A673 (cell line): ENCODE results near the gene OR5AN1. TPM values are rescaled to one million over a fixed set of nuclear protein-coding genes. Genes with fewer than 3 reads are reported as not detected.

ENCODE experiments used
- BruUV-seq: library from RNA; stranded (reverse); fragments of 400-500 nt; replicated peaks from 2 replicates; lab custom pipeline; 2021; lab: Mats Ljungman, UMichigan
- CTCF ChIA-PET: fragments of 300-600 bp; sonication (Branson Sonifier 250); formaldehyde crosslinking; loops from one replicate; lab custom pipeline; 2022; ENCODE audit warnings: antibody characterized with exemption; lab: Charles Lee
- POLR2A ChIA-PET: fragments of 300-600 bp; sonication (Branson Sonifier 250); formaldehyde crosslinking; loops from one replicate; lab custom pipeline; 2022; ENCODE audit warnings: antibody characterized with exemption; ENCODE audit not compliant: low non-redundant PET; lab: Charles Lee
- DNase-seq: peaks from one replicate; pipeline ENCODE4 v3.0.0-alpha.2; 2015; ENCODE audit warnings: low spot score
- H3K27ac ChIP-seq: fragments of 200-600 bp; sonication (generic); 2 replicates; pipeline ENCODE4 v1.5.1; 2016; ENCODE audit warnings: mixed run types, low read depth, mild to moderate bottlenecking, mixed read lengths, antibody characterized with exemption, low read length; ENCODE audit not compliant: poor library complexity, severe bottlenecking
- H3K27me3 ChIP-seq: fragments of 200-600 bp; sonication (generic); replicated peaks from 2 replicates; pipeline ENCODE4 v1.6.1; 2017; ENCODE audit warnings: mixed run types, low read depth, mild to moderate bottlenecking, mixed read lengths, antibody characterized with exemption, low read length; ENCODE audit not compliant: insufficient read depth, poor library complexity
- H3K36me3 ChIP-seq: fragments of 200-600 bp; sonication (generic); 2 replicates; pipeline ENCODE4 v1.6.1; 2016; ENCODE audit warnings: mixed run types, mild to moderate bottlenecking, mixed read lengths, antibody characterized with exemption, low read length; ENCODE audit not compliant: insufficient read depth, poor library complexity, severe bottlenecking
- H3K4me1 ChIP-seq: fragments of 200-600 bp; sonication (generic); 2 replicates; pipeline ENCODE4 v1.6.1; 2017; ENCODE audit warnings: mixed run types, mild to moderate bottlenecking, mixed read lengths, antibody characterized with exemption, low read length; ENCODE audit not compliant: insufficient read depth, poor library complexity, severe bottlenecking
- H3K4me3 ChIP-seq: fragments of 200-600 bp; sonication (generic); 2 replicates; pipeline ENCODE4 v1.5.1; 2016; ENCODE audit warnings: low read depth, mixed run types, mild to moderate bottlenecking, mixed read lengths, low read length; ENCODE audit not compliant: poor library complexity, severe bottlenecking
- H3K9me3 ChIP-seq: fragments of 200-600 bp; sonication (generic); 2 replicates; pipeline ENCODE4 v1.6.1; 2016; ENCODE audit warnings: mixed run types, low read depth, mild to moderate bottlenecking, mixed read lengths, antibody characterized with exemption, low read length; ENCODE audit not compliant: poor library complexity, severe bottlenecking
- EZH2 ChIP-seq: fragments of 200-600 bp; sonication (generic); IDR thresholded peaks from 2 replicates; pipeline ENCODE4 v1.6.1; 2017; ENCODE audit warnings: borderline replicate concordance, low read depth, mild to moderate bottlenecking, mixed read lengths, antibody characterized with exemption, low read length; ENCODE audit not compliant: poor library complexity, severe bottlenecking
- intact Hi-C: fragments of 100-400 bp; cut with micrococcal nuclease; formaldehyde crosslinking; loops from one replicate; pipeline ENCODE4 v1.10.0; 2022; ENCODE audit not compliant: unreplicated experiment
- total RNA-seq: library from RNA; stranded (reverse); gene quantifications from 2 replicates; pipeline ENCODE4 v1.2.3, GENCODE V29; 2021
- TF ChIP-seq, protein P1 (sequence below): fragments of 300-800, 200-600 bp; sonication (generic); conservative IDR thresholded peaks from 2 replicates; pipeline ENCODE4 v1.5.1; 2017; ENCODE audit warnings: low read depth, mild to moderate bottlenecking, antibody characterized with exemption, low read length, moderate library complexity, mixed read lengths

OR5AN1 gene
- total RNA-seq, 1 experiment from 2014 or later, result not detected

- intact Hi-C loops, result no loop called here
- H3K27me3 ChIP-seq, result peaks cover 6% of the 10 kb centered on the region
- no peak for DNase-seq
- no peaks in the 10 kb centered on the region for H3K9me3 ChIP-seq
- ChIA-PET POLR2A (no interaction called here), CTCF (no interaction called here)
- BruUV-seq, result no TSS peak
- TF ChIP-seq, protein P1, sequence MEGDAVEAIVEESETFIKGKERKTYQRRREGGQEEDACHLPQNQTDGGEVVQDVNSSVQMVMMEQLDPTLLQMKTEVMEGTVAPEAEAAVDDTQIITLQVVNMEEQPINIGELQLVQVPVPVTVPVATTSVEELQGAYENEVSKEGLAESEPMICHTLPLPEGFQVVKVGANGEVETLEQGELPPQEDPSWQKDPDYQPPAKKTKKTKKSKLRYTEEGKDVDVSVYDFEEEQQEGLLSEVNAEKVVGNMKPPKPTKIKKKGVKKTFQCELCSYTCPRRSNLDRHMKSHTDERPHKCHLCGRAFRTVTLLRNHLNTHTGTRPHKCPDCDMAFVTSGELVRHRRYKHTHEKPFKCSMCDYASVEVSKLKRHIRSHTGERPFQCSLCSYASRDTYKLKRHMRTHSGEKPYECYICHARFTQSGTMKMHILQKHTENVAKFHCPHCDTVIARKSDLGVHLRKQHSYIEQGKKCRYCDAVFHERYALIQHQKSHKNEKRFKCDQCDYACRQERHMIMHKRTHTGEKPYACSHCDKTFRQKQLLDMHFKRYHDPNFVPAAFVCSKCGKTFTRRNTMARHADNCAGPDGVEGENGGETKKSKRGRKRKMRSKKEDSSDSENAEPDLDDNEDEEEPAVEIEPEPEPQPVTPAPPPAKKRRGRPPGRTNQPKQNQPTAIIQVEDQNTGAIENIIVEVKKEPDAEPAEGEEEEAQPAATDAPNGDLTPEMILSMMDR, result no peak
- TF ChIP-seq EZH2, result no peak
- no peaks in the 10 kb centered on the region for H3K4me1 ChIP-seq
- no peak overlapping the region for H3K27ac ChIP-seq
- no peaks in the 10 kb centered on the region for H3K36me3 ChIP-seq
- H3K4me3 ChIP-seq, result no peak overlapping the region
Observed at GRCh38 chr11:59380263-59381059, 21.8 kb downstream of the OR5AN1 start.

DNA sequence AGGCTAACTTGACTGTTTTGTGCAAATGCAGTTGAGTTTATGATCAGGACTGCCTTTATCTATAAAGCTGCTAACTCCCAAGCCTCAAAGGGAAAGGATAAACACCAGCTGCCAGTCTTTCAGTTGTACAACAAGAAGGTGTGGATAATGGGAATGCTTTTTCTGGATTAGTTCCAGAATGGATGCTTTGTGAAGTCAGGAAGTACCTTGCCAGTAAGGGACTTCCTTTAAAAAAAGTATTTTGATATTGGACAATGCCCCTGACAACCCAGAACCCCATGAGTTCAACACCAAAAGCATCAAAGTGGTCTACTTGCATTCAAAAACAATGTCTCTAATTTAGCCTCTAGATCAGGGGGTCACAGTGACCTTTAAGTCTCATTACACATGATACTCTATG, 35.5 kb downstream of the OR5AN1 start:
- DNase-seq, result no peak
- Histone ChIP-seq H3K36me3 (no peaks in the 10 kb centered on the region), H3K27me3 (no peaks in the 10 kb centered on the region), H3K9me3 (no peaks in the 10 kb centered on the region), H3K4me1 (no peaks in the 10 kb centered on the region), H3K4me3 (no peak overlapping the region), H3K27ac (no peak overlapping the region)
- ChIA-PET POLR2A (no interaction called here), CTCF (no interaction called here)
- no TSS peak for BruUV-seq
- TF ChIP-seq EZH2, result no peak
- TF ChIP-seq, protein P1, result no peak
- intact Hi-C loops, result no loop called here

GRCh38 chr11:59400461-59401261, 42.0 kb downstream of the OR5AN1 start:
- Histone ChIP-seq H3K27ac (no peak overlapping the region), H3K4me1 (no peaks in the 10 kb centered on the region), H3K4me3 (no peak overlapping the region), H3K27me3 (no peaks in the 10 kb centered on the region), H3K36me3 (no peaks in the 10 kb centered on the region), H3K9me3 (peaks cover 21% of the 10 kb centered on the region)
- intact Hi-C loops, result no loop called here
- no TSS peak for BruUV-seq
- TF ChIP-seq, protein P1, result no peak
- no peak for TF ChIP-seq EZH2
- POLR2A ChIA-PET, result no interaction called here
- CTCF ChIA-PET, result interaction anchor here (0.6 kb wide), 1 partner anchor 1769 kb away, joined by 4 read pairs; no protein-coding TSS in a partner anchor
- no peak for DNase-seq
